ENCODE results near the gene ARHGAP30. TPM values are rescaled to one million over a fixed set of nuclear protein-coding genes. Genes with fewer than 3 reads are reported as not detected.

ARHGAP30 gene
- total RNA-seq, 1 experiment from 2014 or later = 0.12 TPM

GRCh38 chr1:161007369-161007768 lies 62.3 kb downstream of the ARHGAP30 start:
- no peak for DNase-seq
- H3K4me1 ChIP-seq = no peaks in the 10 kb centered on the region
- H3K9me3 ChIP-seq (replicated peaks) = no peaks in the 10 kb centered on the region
- H3K27ac ChIP-seq = no peak overlapping the region
- no peaks in the 10 kb centered on the region for H3K36me3 ChIP-seq
- H3K4me3 ChIP-seq = no peak overlapping the region
- no peaks in the 10 kb centered on the region for H3K27me3 ChIP-seq

GRCh38 chr1:161006563-161006962 lies 63.1 kb downstream of the ARHGAP30 start:
- Histone ChIP-seq H3K27me3 (no peaks in the 10 kb centered on the region), H3K4me3 (no peak overlapping the region)
- no peak for DNase-seq

GRCh38 chr1:161001525-161001924 lies 68.2 kb downstream of the ARHGAP30 start:
- Histone ChIP-seq H3K4me3 (no peak overlapping the region), H3K36me3 (no peaks in the 10 kb centered on the region), H3K9me3 (replicated peaks) (no peaks in the 10 kb centered on the region), H3K4me1 (no peaks in the 10 kb centered on the region), H3K27me3 (no peaks in the 10 kb centered on the region), H3K27ac (no peak overlapping the region)
- no peak for DNase-seq

More at GRCh38 chr1:161006563-161006962, 63.1 kb downstream of the ARHGAP30 start:
- H3K9me3 ChIP-seq (replicated peaks) = no peaks in the 10 kb centered on the region
- no peaks in the 10 kb centered on the region for H3K36me3 ChIP-seq
- H3K27ac ChIP-seq = no peak overlapping the region
- H3K4me1 ChIP-seq = no peaks in the 10 kb centered on the region

- no peak for DNase-seq
- no peak overlapping the region for H3K27ac ChIP-seq
Measured at GRCh38 chr1:161000736-161001480, 68.8 kb downstream of the ARHGAP30 start.

GRCh38 chr1:160999376-160999775 lies 70.3 kb downstream of the ARHGAP30 start:
- Histone ChIP-seq H3K27ac (no peak overlapping the region), H3K4me3 (no peak overlapping the region), H3K27me3 (no peaks in the 10 kb centered on the region), H3K9me3 (replicated peaks) (no peaks in the 10 kb centered on the region), H3K4me1 (no peaks in the 10 kb centered on the region), H3K36me3 (no peaks in the 10 kb centered on the region)
- DNase-seq = no peak

More at GRCh38 chr1:161000736-161001480, 68.8 kb downstream of the ARHGAP30 start:
- Histone ChIP-seq H3K4me1 (no peaks in the 10 kb centered on the region), H3K36me3 (no peaks in the 10 kb centered on the region), H3K9me3 (replicated peaks) (no peaks in the 10 kb centered on the region), H3K4me3 (no peak overlapping the region), H3K27me3 (no peaks in the 10 kb centered on the region)

- H3K27me3 ChIP-seq = no peaks in the 10 kb centered on the region
- H3K36me3 ChIP-seq = no peaks in the 10 kb centered on the region
- H3K9me3 ChIP-seq (replicated peaks) = no peaks in the 10 kb centered on the region
- peak; percentile 36 to 62 for DNase-seq
- no peaks in the 10 kb centered on the region for H3K4me1 ChIP-seq
- no peak overlapping the region for H3K4me3 ChIP-seq
- no peak overlapping the region for H3K27ac ChIP-seq
Measured at GRCh38 chr1:160997323-160998038, 72.2 kb downstream of the ARHGAP30 start.

Other genes with a start within 250 kb of the ARHGAP30 start
- gene CD244, start 207.0 kb downstream of the ARHGAP30 start, total RNA-seq (2014; rRNA removed; shearing (Covaris generic)) = not detected in 2 replicates
- not detected in 2 replicates for gene ITLN1, start 184.7 kb downstream of the ARHGAP30 start, total RNA-seq (2014; rRNA removed; shearing (Covaris generic))
- gene ITLN2, start 115.1 kb downstream of the ARHGAP30 start, total RNA-seq (2014; rRNA removed; shearing (Covaris generic)) = not detected in 2 replicates
- gene F11R, start 48.7 kb downstream of the ARHGAP30 start, total RNA-seq (2014; rRNA removed; shearing (Covaris generic)) = not detected in 2 replicates
- not detected in 2 replicates for gene TSTD1, start 30.9 kb downstream of the ARHGAP30 start, total RNA-seq (2014; rRNA removed; shearing (Covaris generic))
- gene USF1, start 23.9 kb downstream of the ARHGAP30 start, total RNA-seq (2014; rRNA removed; shearing (Covaris generic)) = 65.6 and 66.4 TPM in 2 replicates
- gene NECTIN4, start 19.7 kb upstream of the ARHGAP30 start, total RNA-seq (2014; rRNA removed; shearing (Covaris generic)) = 0.04 TPM in 1 of 2 replicates, not detected in the other
- not detected in 2 replicates for gene KLHDC9, start 28.5 kb upstream of the ARHGAP30 start, total RNA-seq (2014; rRNA removed; shearing (Covaris generic))
- gene PFDN2, start 48.1 kb upstream of the ARHGAP30 start, total RNA-seq (2014; rRNA removed; shearing (Covaris generic)) = 78.2 and 78.5 TPM in 2 replicates
- gene NIT1, start 48.2 kb upstream of the ARHGAP30 start, total RNA-seq (2014; rRNA removed; shearing (Covaris generic)) = 12.8 and 17.2 TPM in 2 replicates
- gene DEDD, start 62.8 kb upstream of the ARHGAP30 start, total RNA-seq (2014; rRNA removed; shearing (Covaris generic)) = 19.4 and 24.1 TPM in 2 replicates
- gene UFC1, start 84.1 kb upstream of the ARHGAP30 start, total RNA-seq (2014; rRNA removed; shearing (Covaris generic)) = 51.6 and 53.0 TPM in 2 replicates
- gene USP21, start 89.6 kb upstream of the ARHGAP30 start, total RNA-seq (2014; rRNA removed; shearing (Covaris generic)) = 16.0 and 17.6 TPM in 2 replicates
- 11.1 and 13.5 TPM in 2 replicates for gene PPOX, start 96.5 kb upstream of the ARHGAP30 start, total RNA-seq (2014; rRNA removed; shearing (Covaris generic))
- 31.4 and 36.3 TPM in 2 replicates for gene B4GALT3, start 107.6 kb upstream of the ARHGAP30 start, total RNA-seq (2014; rRNA removed; shearing (Covaris generic))
- 9.6 and 11.0 TPM in 2 replicates for gene ADAMTS4, start 129.2 kb upstream of the ARHGAP30 start, total RNA-seq (2014; rRNA removed; shearing (Covaris generic))
- gene NDUFS2, start 132.5 kb upstream of the ARHGAP30 start, total RNA-seq (2014; rRNA removed; shearing (Covaris generic)) = 60.3 and 60.5 TPM in 2 replicates
- 0.28 and 0.30 TPM in 2 replicates for gene FCER1G, start 145.4 kb upstream of the ARHGAP30 start, total RNA-seq (2014; rRNA removed; shearing (Covaris generic))
- not detected in 2 replicates for gene APOA2, start 153.7 kb upstream of the ARHGAP30 start, total RNA-seq (2014; rRNA removed; shearing (Covaris generic))
- gene TOMM40L, start 156.2 kb upstream of the ARHGAP30 start, total RNA-seq (2014; rRNA removed; shearing (Covaris generic)) = 8.0 and 8.9 TPM in 2 replicates
- not detected in 2 replicates for gene NR1I3, start 168.3 kb upstream of the ARHGAP30 start, total RNA-seq (2014; rRNA removed; shearing (Covaris generic))
- gene PCP4L1, start 188.9 kb upstream of the ARHGAP30 start, total RNA-seq (2014; rRNA removed; shearing (Covaris generic)) = 0.28 TPM in 1 of 2 replicates, not detected in the other
- gene MPZ, start 240.1 kb upstream of the ARHGAP30 start, total RNA-seq (2014; rRNA removed; shearing (Covaris generic)) = 0.71 and 1.1 TPM in 2 replicates
- 53.8 and 61.8 TPM in 2 replicates for gene SDHC, start 244.5 kb upstream of the ARHGAP30 start, total RNA-seq (2014; rRNA removed; shearing (Covaris generic))

All from SJCRH30 (cell line).